HG02938 (cell line): ENCODE data around the gene S1PR1.
"Not testable (repeated sequence)": the region's sequence is repeated elsewhere in the genome, so short reads cannot be mapped to it uniquely, and the experiment has no call there.

Experiments
- ATAC-seq: cut with Tn5 transposase; IDR thresholded peaks from one replicate; pipeline ENCODE4 v1.9.1; 2021; ENCODE audit warnings: mild to moderate bottlenecking, moderate library complexity; ENCODE audit not compliant: unreplicated experiment

Gene S1PR1

DNA sequence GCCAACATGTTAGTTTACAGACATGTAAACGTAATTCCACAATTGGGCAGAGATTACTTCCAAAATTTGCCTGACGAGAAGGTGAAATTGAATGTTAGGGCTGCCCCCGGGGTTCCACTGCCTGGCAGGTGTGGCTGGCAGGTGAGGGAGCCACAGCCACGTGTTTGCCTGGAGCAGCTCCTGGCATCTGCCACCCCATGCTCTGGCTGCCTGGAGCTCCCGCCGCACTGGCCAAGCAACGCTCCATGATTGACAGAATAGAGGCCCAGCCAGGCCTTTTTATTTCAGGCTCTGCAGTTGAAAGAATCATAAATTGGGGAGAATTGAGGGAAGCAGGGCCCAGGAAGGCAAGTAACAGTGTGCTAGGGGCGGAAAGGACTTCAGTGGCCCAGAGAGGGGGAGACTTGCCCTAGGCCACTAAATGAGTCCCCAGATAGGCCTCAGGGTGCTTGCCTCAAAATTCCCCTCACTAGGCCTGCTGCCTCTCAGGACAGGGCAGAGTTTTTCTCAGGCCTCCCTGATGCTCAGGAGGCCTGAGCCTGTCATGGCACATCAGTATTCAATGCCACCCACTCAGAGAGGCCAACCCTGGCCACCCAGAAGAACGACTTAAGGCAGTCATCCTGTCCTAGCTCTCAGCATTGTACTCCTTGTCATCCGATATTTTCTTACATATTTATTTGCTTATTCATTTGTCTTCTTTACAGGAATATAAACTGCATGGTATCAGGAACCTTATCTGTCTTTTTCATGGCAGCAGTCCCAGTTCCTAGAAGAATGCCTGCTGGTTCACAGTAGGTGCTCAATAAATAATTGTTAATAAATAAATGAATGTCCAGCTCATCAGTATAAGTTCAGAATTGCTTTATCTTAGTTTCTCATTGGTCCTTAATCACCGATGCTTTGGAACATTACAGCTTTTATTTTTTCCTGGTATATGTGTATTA is 16.6 kb upstream of the S1PR1 start:
- ATAC-seq: no peak

DNA sequence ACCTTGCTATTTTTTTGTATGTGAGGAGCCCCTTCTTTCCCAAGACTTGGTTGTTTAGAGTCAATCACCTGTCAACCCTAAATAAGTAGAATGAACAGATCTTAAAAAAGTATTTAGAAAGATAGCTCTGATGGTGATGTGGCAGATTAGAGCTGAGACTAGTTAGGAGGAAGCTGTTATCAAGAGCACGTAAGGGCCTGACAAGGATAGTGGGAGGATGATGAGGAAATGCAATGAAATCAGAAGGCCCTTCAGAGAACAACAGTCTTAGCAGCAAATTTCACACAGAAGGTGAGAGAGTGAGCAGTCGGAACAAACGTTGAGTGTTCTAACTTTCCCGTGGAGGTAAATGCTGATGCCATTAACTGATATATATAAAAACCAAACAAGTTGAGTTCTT is 15.9 kb upstream of the S1PR1 start:
- no peak for ATAC-seq

DNA sequence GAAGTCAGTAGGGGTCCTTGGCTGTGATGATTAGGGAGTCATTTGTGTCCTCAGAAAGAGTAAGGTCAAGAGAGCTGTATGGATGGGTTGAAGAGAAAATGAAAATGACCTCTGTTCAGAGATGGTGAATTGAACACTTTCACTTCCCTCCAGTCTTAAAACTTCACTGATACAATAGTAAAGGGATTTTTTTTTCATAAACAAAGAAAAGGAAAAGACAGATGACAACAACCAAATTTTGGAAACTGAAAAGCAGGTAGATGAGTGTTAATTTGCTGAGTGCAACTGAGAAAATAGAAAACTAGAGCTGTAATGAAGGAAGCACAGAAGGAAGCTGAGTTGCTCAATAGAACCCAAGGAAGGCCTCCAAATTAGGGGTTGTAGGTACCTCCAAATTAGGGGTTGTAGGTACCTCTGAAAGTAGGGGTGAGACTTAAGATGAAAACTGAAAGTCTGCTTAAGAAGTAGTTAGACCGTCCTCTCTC is 14.8 kb upstream of the S1PR1 start:
- ATAC-seq: peak; percentile 98

DNA sequence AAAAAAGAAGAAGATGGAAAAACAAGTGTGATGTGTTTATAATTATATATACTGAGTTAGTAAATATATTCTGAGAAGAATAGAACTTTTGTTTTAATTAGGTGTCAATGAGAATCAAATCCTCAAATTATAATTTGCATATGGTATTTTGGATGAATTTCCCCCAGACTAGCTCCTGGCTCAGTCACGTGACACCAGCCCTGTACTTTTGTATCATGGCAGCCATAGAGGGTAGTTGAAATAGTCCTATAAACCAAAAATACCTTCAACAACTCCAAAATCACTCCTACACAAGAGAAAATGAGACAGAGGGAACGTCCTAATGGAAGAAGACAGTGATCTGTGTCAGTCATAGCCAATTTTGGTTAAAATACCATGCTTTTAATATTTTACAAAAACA is 9.0 kb upstream of the S1PR1 start:
- ATAC-seq: no peak

DNA sequence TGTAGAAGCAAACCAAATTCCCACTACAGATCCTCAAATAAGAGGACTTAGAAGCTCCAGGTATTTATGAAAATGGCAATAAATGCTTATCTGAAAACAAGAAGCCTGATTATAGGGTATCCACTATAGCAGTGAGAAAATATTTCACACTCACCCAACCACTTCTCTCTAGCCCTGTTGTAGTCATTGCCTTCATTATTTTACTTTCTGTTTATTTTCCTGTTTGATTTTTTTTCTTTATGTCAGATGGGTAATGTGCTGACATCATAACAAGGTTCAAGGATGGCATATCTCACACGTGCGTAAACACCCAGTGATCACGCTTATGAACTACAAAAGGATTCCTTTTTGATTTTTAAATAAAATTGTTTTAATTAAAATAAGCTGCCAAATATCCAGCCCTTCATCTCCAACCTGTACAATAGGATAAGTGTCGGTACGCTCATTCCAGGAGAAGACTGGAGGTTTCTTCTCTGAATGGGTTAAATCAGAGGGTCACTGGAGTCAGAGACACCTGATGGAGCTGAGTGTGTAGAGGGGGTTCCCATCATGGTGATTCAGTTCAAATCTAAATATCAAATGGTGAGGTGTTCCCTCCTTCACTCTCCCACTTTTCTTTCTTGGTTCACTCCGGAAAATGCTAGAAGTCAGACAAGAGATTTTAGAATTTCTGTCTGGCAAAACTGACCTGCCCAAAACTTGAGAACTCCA is 8.2 kb upstream of the S1PR1 start:
- no peak for ATAC-seq

DNA sequence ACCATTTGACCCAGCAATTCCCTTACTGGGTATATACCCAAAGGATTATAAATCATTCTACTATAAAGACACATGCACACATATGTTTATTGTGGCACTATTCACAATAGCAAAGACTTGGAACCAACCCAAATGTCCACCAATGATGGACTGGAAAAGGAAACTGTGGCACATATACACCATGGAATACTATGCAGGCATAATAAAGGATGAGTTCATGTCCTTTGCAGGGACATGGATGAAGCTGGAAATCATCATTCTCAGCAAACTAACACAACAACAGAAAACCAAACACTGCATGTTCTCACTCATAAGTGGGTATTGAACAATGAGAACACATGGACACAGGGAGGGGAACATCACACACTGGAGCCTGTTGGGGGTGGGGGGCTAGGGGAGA is 4.6 kb upstream of the S1PR1 start:
- not testable (repeated sequence) for ATAC-seq

DNA sequence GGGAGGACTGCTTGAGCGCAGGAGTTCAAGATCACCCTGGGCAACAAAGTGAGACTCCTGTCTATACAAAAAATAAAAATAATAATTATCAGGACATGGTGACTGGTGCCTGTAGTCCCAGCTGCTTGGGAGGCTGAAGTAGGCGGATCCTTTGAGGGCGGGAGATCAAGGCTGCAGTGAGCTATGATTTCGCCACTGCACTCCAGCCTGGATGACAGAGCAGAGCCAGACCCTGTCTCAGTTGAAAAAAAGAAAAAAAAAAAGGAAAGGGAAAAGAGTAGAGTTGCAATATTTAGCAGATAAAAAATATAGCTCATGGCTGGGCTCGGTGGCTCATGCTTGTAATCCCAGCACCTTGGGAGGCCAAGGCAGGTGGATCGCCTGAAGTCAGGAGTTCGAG is 3.3 kb upstream of the S1PR1 start:
- no peak for ATAC-seq

DNA sequence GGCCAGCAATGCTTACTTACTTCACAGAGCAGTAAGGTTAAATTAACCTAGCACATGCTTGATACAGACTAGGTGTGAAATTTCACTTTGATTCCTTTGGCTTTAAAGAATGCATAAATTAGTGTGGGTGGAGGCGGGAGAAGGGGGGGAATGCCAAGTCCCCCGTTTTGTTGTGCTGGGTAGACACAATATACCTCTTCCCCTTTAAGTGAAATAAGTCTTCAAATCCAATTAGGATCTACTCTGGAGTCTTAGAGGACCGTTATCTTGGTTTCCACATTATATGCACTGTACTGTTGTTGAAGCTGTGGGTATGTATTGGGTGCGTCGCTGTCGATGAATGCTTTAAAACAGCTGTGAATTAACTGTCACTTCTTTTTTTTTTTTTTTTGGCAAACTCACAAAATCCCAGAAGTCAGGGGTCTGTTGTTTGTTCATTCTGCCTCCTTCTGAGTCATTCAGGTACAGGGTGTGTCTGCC is 1.6 kb upstream of the S1PR1 start:
- no peak for ATAC-seq

DNA sequence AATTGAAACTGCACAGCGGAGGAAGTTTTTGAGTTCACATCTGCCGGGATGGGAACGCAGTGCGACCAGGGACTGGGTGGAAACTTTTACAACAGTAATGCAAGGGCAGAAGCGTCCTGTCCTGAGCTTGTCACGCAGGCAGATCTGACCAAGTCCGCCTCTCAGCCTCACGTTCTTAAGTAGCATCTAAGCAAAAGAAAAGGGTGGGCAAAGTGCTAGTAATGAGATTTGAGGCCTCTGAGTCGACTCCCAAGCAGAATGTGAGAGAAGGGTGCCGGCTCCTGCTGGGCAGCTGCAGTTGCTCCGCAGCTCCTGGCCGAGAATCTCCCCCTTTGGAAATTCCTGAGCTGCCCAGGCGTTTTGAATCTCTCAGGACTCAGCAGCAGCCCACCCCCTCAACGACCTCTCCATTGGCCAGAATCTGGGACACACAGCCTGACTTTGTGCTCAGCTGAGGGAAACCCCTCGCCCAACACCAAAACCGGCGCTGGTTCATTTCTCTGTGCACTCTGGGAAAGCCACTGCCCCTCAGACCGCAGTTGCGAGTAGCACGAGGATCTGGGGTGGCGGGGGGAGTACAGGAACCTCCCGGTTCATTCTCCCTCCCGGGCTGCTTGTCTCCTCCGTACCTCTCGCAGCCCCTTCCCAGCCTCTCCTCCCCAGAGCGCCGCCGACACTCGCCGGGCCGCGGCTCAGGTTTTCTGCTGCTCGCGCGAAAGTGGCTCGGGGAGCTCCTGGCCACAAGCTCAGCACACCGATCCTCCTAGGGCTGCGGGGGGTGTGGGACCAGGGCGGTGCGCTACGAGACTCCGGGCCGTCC is 913 bp upstream of the S1PR1 start:
- ATAC-seq: peak; percentile 53

DNA sequence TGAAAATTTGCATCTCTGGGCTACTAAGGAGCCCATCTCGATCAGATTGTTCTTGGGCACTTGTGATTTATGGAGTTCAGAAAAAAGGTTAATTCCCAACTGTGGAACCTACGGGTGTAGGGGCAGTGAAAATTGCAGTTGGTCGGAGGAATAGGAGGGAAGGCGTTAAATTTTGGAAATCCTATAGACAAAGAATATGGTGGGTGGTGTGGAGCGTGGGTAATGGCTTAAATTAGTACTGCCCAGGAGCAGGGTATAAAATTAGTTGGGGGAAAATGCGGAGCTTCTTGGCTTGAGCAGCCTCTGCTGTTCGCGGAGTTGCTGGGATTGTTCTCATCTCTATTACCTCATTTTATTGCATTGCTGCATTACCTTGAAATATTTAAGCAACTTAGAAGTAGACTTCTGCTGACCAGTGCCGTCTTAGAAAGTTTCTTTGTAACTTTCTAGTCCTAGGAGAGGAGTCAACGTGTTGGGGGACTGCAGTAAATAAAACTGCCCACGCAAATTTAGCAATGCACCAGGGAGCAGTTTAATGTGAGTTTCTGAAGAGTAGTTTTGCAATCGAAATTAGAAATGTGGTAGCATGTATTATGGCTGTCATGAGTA is 514 bp downstream of the S1PR1 start:
- ATAC-seq: no peak

DNA sequence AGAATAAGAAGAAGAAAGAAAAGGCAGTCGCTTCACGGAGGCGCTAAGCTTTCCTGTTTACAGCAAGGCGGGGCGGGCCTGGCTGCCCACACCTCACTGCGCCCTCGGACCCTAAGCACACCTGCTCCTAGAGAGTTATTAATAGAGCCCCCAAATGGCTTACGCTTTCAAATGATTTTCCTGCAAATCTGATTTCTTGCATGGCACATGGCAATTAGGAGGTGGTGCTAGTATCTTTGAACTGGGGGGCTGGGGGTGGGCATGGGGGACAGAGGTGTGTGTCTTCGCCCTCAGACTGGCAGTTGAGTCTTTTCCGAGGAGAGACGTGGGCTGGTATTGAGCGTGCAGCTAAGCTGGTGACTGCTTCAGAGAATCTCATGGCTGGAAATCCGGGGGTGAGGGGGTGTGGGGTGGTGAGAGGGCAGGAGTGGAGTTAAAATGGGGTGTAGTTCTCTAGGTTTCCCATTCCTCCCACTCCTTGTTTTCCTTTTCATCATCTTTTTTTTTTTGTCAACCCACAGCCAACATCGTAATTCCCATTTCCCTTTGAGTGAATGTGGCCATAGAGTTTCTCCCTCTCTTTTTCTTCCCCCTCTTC is 1.3 kb downstream of the S1PR1 start:
- no peak for ATAC-seq

DNA sequence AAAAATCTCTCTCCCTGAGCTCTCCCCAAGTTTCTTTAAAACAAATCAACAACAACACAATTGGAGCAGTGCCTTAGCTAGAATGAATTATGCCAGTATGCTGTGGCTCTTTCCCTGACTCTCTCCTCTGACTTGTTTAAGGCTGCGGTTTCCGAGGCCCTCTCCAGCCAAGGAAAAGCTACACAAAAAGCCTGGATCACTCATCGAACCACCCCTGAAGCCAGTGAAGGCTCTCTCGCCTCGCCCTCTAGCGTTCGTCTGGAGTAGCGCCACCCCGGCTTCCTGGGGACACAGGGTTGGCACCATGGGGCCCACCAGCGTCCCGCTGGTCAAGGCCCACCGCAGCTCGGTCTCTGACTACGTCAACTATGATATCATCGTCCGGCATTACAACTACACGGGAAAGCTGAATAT is 1.9 kb downstream of the S1PR1 start:
- no peak for ATAC-seq

DNA sequence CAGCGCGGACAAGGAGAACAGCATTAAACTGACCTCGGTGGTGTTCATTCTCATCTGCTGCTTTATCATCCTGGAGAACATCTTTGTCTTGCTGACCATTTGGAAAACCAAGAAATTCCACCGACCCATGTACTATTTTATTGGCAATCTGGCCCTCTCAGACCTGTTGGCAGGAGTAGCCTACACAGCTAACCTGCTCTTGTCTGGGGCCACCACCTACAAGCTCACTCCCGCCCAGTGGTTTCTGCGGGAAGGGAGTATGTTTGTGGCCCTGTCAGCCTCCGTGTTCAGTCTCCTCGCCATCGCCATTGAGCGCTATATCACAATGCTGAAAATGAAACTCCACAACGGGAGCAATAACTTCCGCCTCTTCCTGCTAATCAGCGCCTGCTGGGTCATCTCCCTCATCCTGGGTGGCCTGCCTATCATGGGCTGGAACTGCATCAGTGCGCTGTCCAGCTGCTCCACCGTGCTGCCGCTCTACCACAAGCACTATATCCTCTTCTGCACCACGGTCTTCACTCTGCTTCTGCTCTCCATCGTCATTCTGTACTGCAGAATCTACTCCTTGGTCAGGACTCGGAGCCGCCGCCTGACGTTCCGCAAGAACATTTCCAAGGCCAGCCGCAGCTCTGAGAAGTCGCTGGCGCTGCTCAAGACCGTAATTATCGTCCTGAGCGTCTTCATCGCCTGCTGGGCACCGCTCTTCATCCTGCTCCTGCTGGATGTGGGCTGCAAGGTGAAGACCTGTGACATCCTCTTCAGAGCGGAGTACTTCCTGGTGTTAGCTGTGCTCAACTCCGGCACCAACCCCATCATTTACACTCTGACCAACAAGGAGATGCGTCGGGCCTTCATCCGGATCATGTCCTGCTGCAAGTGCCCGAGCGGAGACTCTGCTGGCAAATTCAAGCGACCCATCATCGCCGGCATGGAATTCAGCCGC is 2.5 kb downstream of the S1PR1 start:
- ATAC-seq: no peak

DNA sequence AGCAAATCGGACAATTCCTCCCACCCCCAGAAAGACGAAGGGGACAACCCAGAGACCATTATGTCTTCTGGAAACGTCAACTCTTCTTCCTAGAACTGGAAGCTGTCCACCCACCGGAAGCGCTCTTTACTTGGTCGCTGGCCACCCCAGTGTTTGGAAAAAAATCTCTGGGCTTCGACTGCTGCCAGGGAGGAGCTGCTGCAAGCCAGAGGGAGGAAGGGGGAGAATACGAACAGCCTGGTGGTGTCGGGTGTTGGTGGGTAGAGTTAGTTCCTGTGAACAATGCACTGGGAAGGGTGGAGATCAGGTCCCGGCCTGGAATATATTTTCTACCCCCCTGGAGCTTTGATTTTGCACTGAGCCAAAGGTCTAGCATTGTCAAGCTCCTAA is 3.2 kb downstream of the S1PR1 start:
- no peak for ATAC-seq

DNA sequence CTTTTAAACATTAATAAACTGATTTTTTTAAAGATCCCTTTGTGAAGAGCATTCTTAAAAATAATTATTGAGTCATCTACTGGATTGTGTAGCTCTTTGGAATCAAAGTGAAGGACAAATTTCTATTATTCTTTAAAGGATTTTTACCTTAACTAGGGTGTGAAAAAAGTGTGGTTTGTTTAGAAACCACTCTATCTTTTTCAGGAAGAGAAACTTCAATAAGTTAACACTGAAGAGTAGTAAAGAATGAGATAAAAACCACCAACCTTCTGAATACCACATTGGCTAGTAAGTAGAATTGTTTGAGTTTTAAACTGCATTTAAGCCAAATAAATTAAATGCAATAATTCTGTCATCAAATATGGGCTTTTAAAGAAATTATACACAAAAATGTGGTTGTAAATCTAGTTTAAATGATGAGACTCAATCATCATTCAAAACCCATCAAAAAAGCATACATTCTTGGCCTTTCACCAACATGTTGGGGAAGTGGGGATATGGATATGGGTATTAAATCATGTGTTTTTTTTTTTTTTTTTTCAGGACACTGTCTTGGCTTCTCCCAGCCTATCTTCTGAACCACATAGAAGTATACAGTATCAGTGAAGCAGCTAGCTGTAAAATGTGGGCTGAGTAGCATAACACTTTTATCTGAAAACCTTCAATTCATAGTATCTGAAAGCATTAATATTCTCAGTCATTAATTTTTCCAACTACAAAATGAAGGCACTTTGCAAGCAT is 4.8 kb downstream of the S1PR1 start:
- no peak for ATAC-seq

DNA sequence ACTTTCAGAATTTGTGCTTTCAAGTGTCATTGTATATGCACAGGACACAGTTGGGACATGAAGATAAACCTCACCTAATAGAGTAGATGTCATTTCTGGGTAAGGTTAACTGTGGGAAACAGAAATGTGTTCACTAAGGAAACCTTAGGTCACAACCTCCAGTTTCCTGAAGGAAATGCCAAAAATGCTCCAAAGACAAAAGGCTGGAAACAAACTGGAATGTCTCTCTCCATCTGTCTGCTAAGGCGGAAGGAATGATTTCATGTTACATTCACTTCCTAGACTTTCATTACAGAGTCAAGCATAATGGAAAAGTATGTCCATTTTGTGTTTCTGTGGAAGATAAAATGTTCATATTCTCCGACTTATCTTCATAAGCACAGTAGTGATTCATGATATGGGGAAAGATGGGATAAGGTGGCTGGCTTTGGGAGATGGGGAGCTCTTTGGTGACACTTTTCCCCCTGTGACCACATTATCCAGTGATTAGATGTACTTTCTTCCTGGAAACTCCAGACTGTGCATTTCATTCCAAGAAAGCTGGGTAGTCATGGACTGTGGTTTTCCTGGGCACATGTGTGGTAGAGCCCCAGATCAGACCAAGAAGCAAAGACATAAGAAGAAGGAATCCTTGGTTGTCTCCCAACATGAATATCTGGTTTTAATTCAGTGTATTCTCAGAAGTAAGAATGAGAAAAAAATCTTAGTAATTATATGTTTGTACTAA is 5.7 kb downstream of the S1PR1 start:
- no peak for ATAC-seq

DNA sequence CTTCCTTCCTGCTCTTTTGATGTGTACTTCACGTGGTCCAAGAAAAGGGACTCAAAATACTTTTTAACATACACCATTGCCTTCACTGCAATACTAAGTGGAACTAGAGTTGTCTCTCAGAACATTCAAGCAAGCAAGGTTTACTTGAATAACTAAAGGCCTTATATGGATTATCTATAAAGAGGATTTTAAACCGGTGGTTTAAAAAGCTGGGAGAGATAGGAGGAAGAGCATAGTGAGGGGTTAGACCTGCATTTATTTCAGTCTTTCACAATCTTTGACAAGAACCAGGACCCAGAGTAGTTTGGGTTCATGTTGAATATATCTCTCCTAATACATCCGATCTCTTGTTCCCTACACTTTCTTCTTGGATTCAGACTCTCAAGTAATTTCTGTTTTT is 6.9 kb downstream of the S1PR1 start:
- no peak for ATAC-seq

DNA sequence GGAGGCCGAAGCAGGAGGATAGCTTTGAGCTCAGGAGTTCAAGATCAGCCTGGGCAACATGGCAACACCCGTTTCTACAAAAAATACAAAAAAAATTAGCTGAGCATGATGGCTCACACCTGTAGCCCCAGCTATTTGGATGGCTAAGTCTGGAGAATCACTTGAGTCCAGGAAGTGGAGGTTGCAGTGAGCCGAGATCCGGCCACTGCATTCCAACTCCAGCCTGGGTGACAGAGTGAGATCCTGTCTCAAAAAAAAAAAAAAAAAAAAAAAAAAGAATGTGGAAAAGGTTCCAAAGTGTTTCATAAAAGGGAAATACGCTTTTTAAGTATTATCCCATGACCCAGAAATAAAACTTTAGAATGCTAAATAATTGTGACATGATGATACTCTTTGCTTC is 8.0 kb downstream of the S1PR1 start:
- ATAC-seq: no peak
